Measurements from ENCODE around the gene BHMT2. TPM values are rescaled to one million over a fixed set of nuclear protein-coding genes. Genes with fewer than 3 reads are reported as not detected.

The BHMT2 gene
- total RNA-seq: 10 to 100 TPM in 1 of 4 donors, 1 to 10 TPM in 2, not detected in 1; 1.3 to 16.4 (median 5.3) TPM

DNA sequence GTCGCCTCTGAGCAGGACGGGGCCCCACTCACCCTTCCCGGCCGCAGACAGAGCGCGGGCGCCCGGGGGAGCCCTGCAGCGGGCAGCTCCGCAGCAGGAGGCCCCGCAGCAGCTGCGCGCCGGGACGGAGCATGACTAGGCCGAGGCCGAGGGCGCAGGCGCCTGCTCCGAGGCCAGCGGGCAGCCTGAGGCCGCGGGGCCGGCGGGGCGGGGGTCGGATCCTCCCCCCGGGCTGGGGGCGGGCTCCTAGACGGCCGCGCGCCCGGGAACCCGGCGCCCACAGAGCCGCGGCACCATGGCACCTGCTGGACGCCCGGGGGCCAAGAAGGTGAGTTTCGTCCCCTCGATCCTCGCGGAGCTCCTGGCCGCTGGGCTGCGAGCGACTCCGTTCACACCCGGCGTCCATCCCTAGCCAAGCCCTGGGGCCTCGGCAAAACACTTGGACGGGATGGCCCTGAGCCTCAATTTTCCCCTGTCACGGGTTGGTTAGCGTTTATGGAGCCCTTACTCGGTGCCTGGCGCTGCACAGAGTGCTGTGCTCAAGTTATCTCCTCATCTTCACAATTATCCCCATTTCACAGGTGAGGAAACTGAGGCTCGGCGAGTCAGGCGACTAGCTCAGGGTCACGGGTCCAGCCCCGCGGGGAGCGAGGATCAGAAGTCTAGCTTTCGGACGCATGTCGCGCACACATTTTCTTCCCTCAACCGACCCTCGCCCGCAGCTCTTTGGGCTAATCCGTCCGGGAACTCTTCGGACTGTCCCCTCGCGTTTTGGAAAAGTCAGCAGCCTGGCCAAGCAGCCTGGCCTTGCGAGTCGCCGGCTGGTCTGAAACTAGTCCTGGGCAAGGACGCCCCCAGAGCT is at the start of gene BHMT2, which contains the start of gene DMGDH:
BHMT2 (plus strand) TSS at position 280 of the 862 bp plus-strand sequence; CDS start at position 296, 16 bp downstream.
DMGDH (minus strand) TSS at position 187 of the 862 bp plus-strand sequence; CDS start at position 133, 54 bp downstream.
- intact Hi-C loops (cut with DNase I; ENCODE audit: low total_unique reads): no loop called here
- no peak for TF ChIP-seq CTCF (IDR thresholded peaks at IDR 0.05)
- TF ChIP-seq POLR2A (IDR thresholded peaks at IDR 0.05): no peak

GRCh38 chr5:79020861-79021561 is 48.6 kb upstream of the BHMT2 start:
- DNase-seq: peak; percentile 35 to 52
- intact Hi-C loops (cut with DNase I; ENCODE audit: low total_unique reads): no loop called here

More for the DNA sequence above, at the start of gene BHMT2, which contains the start of gene DMGDH:
- no peaks in the 10 kb centered on the region for H3K9me3 ChIP-seq
- no peaks in the 10 kb centered on the region for H3K27me3 ChIP-seq
- peak; percentile 21 to 50 for DNase-seq
- H3K27ac ChIP-seq: peak within 1 kb of the TSS; percentile 39 to 53
- H3K36me3 ChIP-seq: no peaks in the 10 kb centered on the region
- H3K4me3 ChIP-seq: peak within 1 kb of the TSS; percentile 27 to 40
- H3K4me1 ChIP-seq: no peaks in the 10 kb centered on the region

GRCh38 chr5:79021753-79022152 is 47.8 kb upstream of the BHMT2 start:
- H3K4me1 ChIP-seq: no peaks in the 10 kb centered on the region
- intact Hi-C loops (cut with DNase I; ENCODE audit: low total_unique reads): no loop called here
- no peaks in the 10 kb centered on the region for H3K36me3 ChIP-seq
- no peak for TF ChIP-seq POLR2A (IDR thresholded peaks at IDR 0.05)
- TF ChIP-seq CTCF (IDR thresholded peaks at IDR 0.05): no peak
- H3K27me3 ChIP-seq: no peaks in the 10 kb centered on the region
- no peak for DNase-seq
- H3K9me3 ChIP-seq: no peaks in the 10 kb centered on the region
- H3K27ac ChIP-seq: no peak overlapping the region
- H3K4me3 ChIP-seq: no peak overlapping the region

More at GRCh38 chr5:79020861-79021561, 48.6 kb upstream of the BHMT2 start:
- TF ChIP-seq POLR2A (IDR thresholded peaks at IDR 0.05) (no peak), CTCF (IDR thresholded peaks at IDR 0.05) (peak; percentile 66 to 85 (median 74))
- H3K4me3 ChIP-seq: peak overlapping the region in 1 of 2 donors; percentile 11
- H3K36me3 ChIP-seq: no peaks in the 10 kb centered on the region
- no peaks in the 10 kb centered on the region for H3K27me3 ChIP-seq
- peak overlapping the region; percentile 5 to 41 for H3K27ac ChIP-seq
- H3K4me1 ChIP-seq: no peaks in the 10 kb centered on the region
- no peaks in the 10 kb centered on the region for H3K9me3 ChIP-seq

- TF ChIP-seq POLR2A (IDR thresholded peaks at IDR 0.05): no peak
- no peak for TF ChIP-seq CTCF (IDR thresholded peaks at IDR 0.05)
- DNase-seq: no peak
- no peaks in the 10 kb centered on the region for H3K27me3 ChIP-seq
- H3K4me3 ChIP-seq: no peak overlapping the region
- H3K27ac ChIP-seq: no peak overlapping the region
- no peaks in the 10 kb centered on the region for H3K4me1 ChIP-seq
- intact Hi-C loops (cut with DNase I; ENCODE audit: low total_unique reads): no loop called here
- H3K36me3 ChIP-seq: no peaks in the 10 kb centered on the region
- H3K9me3 ChIP-seq: no peaks in the 10 kb centered on the region
Observed at GRCh38 chr5:79022771-79023170, 46.8 kb upstream of the BHMT2 start.

All from uterus (tissue), 4 donors.